GM12878 (cell line): ENCODE data around the gene ZNF81. TPM values are rescaled to one million over a fixed set of nuclear protein-coding genes. Genes with fewer than 3 reads are reported as not detected.

Experiments
- ATAC-seq: fragments of 200-7000 bp; cut with Tn5 transposase; 3 replicates; pipeline ENCODE4 v1.9.1; 2020; ENCODE audit warnings: mild to moderate bottlenecking, moderate library complexity
- BruUV-seq: library from RNA; stranded (reverse); fragments of 400-500 nt; replicated peaks from 2 replicates; lab custom pipeline; 2021; lab: Mats Ljungman, UMichigan
- CTCF ChIA-PET: fragments of 300-600 bp; sonication (Branson Sonifier 250); formaldehyde crosslinking; extraction: SDS; loops from one replicate; lab custom pipeline; 2021; ENCODE audit warnings: inconsistent platforms; lab: Yijun Ruan, JAX
- POLR2A ChIA-PET: fragments of 350-600 bp; formaldehyde crosslinking; extraction: SDS; loops from one replicate; lab custom pipeline; 2021; ENCODE audit warnings: inconsistent platforms; lab: Charles Lee
- RAD21 ChIA-PET: fragments of 300-600 bp; sonication (Branson Sonifier 250); formaldehyde crosslinking; loops from one replicate; lab custom pipeline; 2023; ENCODE audit warnings: antibody characterized with exemption; ENCODE audit not compliant: unreplicated experiment; lab: Charles Lee
- SMC1A ChIA-PET: fragments of 300-600 bp; sonication (Branson Sonifier 250); formaldehyde crosslinking; loops from one replicate; lab custom pipeline; 2023; ENCODE audit not compliant: unreplicated experiment, uncharacterized antibody; lab: Charles Lee
- DNase-seq: peaks from one replicate; pipeline ENCODE4 v3.0.0-alpha.2; 2011; ENCODE audit warnings: low read depth, low spot score
- FAIRE-seq: peaks from 3 replicates; lab custom pipeline; 2011; peaks lifted over from hg19 to GRCh38; lab: Jason Lieb, UNC
- H2AFZ ChIP-seq: 2 replicates; pipeline ENCODE4 v1.6.0; 2011; ENCODE audit warnings: low read depth, low read length, control low read depth; ENCODE audit not compliant: control insufficient read depth
- H3K27ac ChIP-seq: 2 replicates; pipeline ENCODE4 v1.5.1; 2011; ENCODE audit warnings: control low read depth; ENCODE audit not compliant: control insufficient read depth, insufficient read depth
- H3K27me3 ChIP-seq, 2 experiments: replicated peaks in 1 of 2; 2 replicates each; pipeline versions ENCODE4 v1.6.0 to v1.6.1; 2011; ENCODE audit warnings: low read length in 1 of 2; ENCODE audit not compliant: control insufficient read depth in 2 of 2, insufficient read depth in 2 of 2
- H3K36me3 ChIP-seq, 2 experiments: 2 replicates each; pipeline ENCODE4 v1.5.1; 2011; ENCODE audit warnings: low read length in 1 of 2; ENCODE audit not compliant: control insufficient read depth in 2 of 2, insufficient read depth in 2 of 2
- H3K4me1 ChIP-seq: 2 replicates; pipeline ENCODE4 v1.6.1; 2011; ENCODE audit warnings: mild to moderate bottlenecking, low read length, moderate library complexity, mixed read lengths; ENCODE audit not compliant: control insufficient read depth, insufficient read depth
- H3K4me2 ChIP-seq: 2 replicates; pipeline ENCODE4 v1.6.0; 2011; ENCODE audit warnings: control low read depth; ENCODE audit not compliant: control insufficient read depth, insufficient read depth
- H3K4me3 ChIP-seq: fragments of 200-600 bp; sonication (generic); 2 replicates; pipeline ENCODE4 v1.5.1; 2016
- H3K79me2 ChIP-seq: 2 replicates; pipeline ENCODE4 v1.6.0; 2011; ENCODE audit warnings: low read length; ENCODE audit not compliant: control insufficient read depth, insufficient read depth
- H3K9ac ChIP-seq: 2 replicates; pipeline ENCODE4 v1.8.0; 2011; ENCODE audit warnings: low read length, control low read depth, mixed read lengths; ENCODE audit not compliant: control insufficient read depth, insufficient read depth
- H3K9me3 ChIP-seq: replicated peaks from 3 replicates; pipeline ENCODE4 v1.5.1; 2011; ENCODE audit warnings: mild to moderate bottlenecking, low read length; ENCODE audit not compliant: control insufficient read depth, insufficient read depth
- H4K20me1 ChIP-seq: 2 replicates; pipeline ENCODE4 v1.6.0; 2011; ENCODE audit not compliant: control insufficient read depth, insufficient read depth
- BRCA1 ChIP-seq: IDR thresholded peaks from 2 replicates; pipeline ENCODE4 v1.6.1; 2011; ENCODE audit warnings: low read depth, low read length, improper control_type of control experiment
- CREM ChIP-seq: IDR thresholded peaks from 2 replicates; pipeline ENCODE4 v1.6.1; 2014; ENCODE audit warnings: antibody characterized with exemption, low read depth
- ELK1 ChIP-seq: IDR thresholded peaks from 2 replicates; pipeline ENCODE4 v1.6.1; 2012; ENCODE audit warnings: low read depth, low read length, improper control_type of control experiment
- HDGF ChIP-seq: fragments of 450-650 bp; IDR thresholded peaks from 2 replicates; pipeline ENCODE4 v1.6.1; 2016; ENCODE audit warnings: antibody characterized with exemption
- IRF3 ChIP-seq: fragments of 450-650 bp; IDR thresholded peaks from 2 replicates; pipeline ENCODE4 v1.6.1; 2014; ENCODE audit warnings: mild to moderate bottlenecking
- LARP7 ChIP-seq: fragments of 450-650 bp; IDR thresholded peaks from 2 replicates; pipeline ENCODE4 v1.6.1; 2017; ENCODE audit warnings: mild to moderate bottlenecking
- MTA3 ChIP-seq: IDR thresholded peaks from 2 replicates; pipeline ENCODE4 v1.6.1; 2012; ENCODE audit warnings: low read length, inconsistent platforms, borderline replicate concordance
- NFXL1 ChIP-seq: fragments of 450-650 bp; IDR thresholded peaks from 2 replicates; pipeline ENCODE4 v1.6.1; 2017; ENCODE audit warnings: antibody characterized with exemption, mild to moderate bottlenecking, borderline replicate concordance
- NR2C2 ChIP-seq: IDR thresholded peaks from 2 replicates; pipeline ENCODE4 v1.6.1; 2011; ENCODE audit warnings: borderline replicate concordance, low read depth; ENCODE audit not compliant: control insufficient read depth, insufficient read length
- PAX5 ChIP-seq: IDR thresholded peaks from 2 replicates; pipeline ENCODE4 v1.6.1; 2011; ENCODE audit warnings: low read depth, low read length, borderline replicate concordance
- POLR2A ChIP-seq: IDR thresholded peaks from 2 replicates; pipeline ENCODE4 v1.6.1; 2011; ENCODE audit warnings: low read depth, mild to moderate bottlenecking, low read length
- RELB ChIP-seq: fragments of 450-650 bp; IDR thresholded peaks from 2 replicates; pipeline ENCODE4 v1.6.1; 2017; ENCODE audit warnings: low read depth, mild to moderate bottlenecking, moderate library complexity
- TAF1 ChIP-seq: IDR thresholded peaks from 2 replicates; pipeline ENCODE4 v1.6.1; 2011; ENCODE audit warnings: mild to moderate bottlenecking, low read depth, low read length, borderline replicate concordance
- ZBED1 ChIP-seq: IDR thresholded peaks from 2 replicates; pipeline ENCODE4 v1.6.1; 2016; ENCODE audit warnings: borderline replicate concordance
- ZBTB33 ChIP-seq: fragments of 450-650 bp; IDR thresholded peaks from 2 replicates; pipeline ENCODE4 v1.6.1; 2017; ENCODE audit warnings: mild to moderate bottlenecking
- ZNF207 ChIP-seq: fragments of 450-650 bp; IDR thresholded peaks from 2 replicates; pipeline ENCODE4 v1.6.1; 2014; ENCODE audit warnings: antibody characterized with exemption, mild to moderate bottlenecking, borderline replicate concordance
- ZNF217 ChIP-seq: fragments of 450-650 bp; IDR thresholded peaks from 2 replicates; pipeline ENCODE4 v1.6.1; 2017; ENCODE audit warnings: antibody characterized with exemption, mild to moderate bottlenecking
- WGBS: methylation state at CpG from one replicate; pipeline ENCODE4 v1.1.6; 2016; ENCODE audit warnings: low lambda C conversion rate; ENCODE audit not compliant: insufficient replicate concordance, insufficient coverage; ENCODE audit errors: missing lambda C conversion rate; 5-methylcytosine and 5-hydroxymethylcytosine counted together
- in situ Hi-C: fragments of 300-500 bp; cut with MboI; formaldehyde crosslinking; loops from 9 replicates; pipeline ENCODE4 v1.14.3; 2018; ENCODE audit warnings: mixed read lengths
- intact Hi-C: fragments of 100-400 bp; cut with micrococcal nuclease; formaldehyde crosslinking; loops from one replicate; pipeline ENCODE4 v1.14.2; 2022; ENCODE audit not compliant: unreplicated experiment
- polyA plus RNA-seq, 11 experiments: library from polyadenylated mRNA; depleted of rRNA in 4 of 11; unstranded in 6 of 11; stranded (reverse) in 5 of 11; fragments of >200 nt; fragmentation: Nextera tagmentation in 4 of 11; fragmentation: Illumina TruSeq in 1 of 11; extraction: Ambion mirVana in 4 of 11; extraction: Trizol in 1 of 11; gene quantifications; 1 replicate in 1 of 11; 2 replicates in 10 of 11; pipeline versions ENCODE4 v1.2.1 to v1.2.3, GENCODE V29; 2011 to 2016; ENCODE audit warnings: inconsistent platforms in 2 of 11, missing spikeins in 2 of 11, low read depth in 1 of 11
- total RNA-seq, 4 experiments: library from RNA; depleted of rRNA in 3 of 4; stranded (reverse); fragments of >200 nt in 3 of 4; fragmentation: Illumina TruSeq in 1 of 4; extraction: Trizol in 1 of 4; gene quantifications; 2 replicates each; pipeline versions ENCODE4 v1.2.1 to v1.2.3, GENCODE V29; 2013 to 2021

The ZNF81 gene
- total and polyA plus RNA-seq, 10 of the 15 experiments (the other 5 are each of a cell fraction or from before 2014, with no cell fraction given): 3.4 to 7.2 (median 4.4) TPM

GRCh38 chrX:47863187-47863586, 26.5 kb downstream of the ZNF81 start:
- Histone ChIP-seq H3K27me3 (no peaks in the 10 kb centered on the region), H3K9ac (no peak overlapping the region), H3K4me3 (no peak overlapping the region), H3K4me1 (no peaks in the 10 kb centered on the region), H3K79me2 (no peaks in the 10 kb centered on the region), H4K20me1 (no peaks in the 10 kb centered on the region), H3K9me3 (no peaks in the 10 kb centered on the region), H3K27ac (no peak overlapping the region), H3K36me3 (no peaks in the 10 kb centered on the region; a peak in 1 of 4 replicates), H2AFZ (no peak overlapping the region), H3K4me2 (no peak overlapping the region)
- ChIA-PET CTCF (interaction anchor here (2.5 kb wide), 1 partner anchor 10 kb away, joined by 12 read pairs; no protein-coding TSS in a partner anchor), POLR2A (no interaction called here), SMC1A (no interaction called here), RAD21 (no interaction called here)
- in situ Hi-C loops (no loop called here), intact Hi-C loops (no loop called here)
- DNase-seq (no peak), ATAC-seq (no peak), FAIRE-seq (no peak)
- no TSS peak for BruUV-seq
- TF ChIP-seq LARP7 (no peak), RELB (no peak), ZNF217 (no peak), MTA3 (no peak), ELK1 (no peak), HDGF (no peak), ZBED1 (no peak), PAX5 (no peak), ZNF207 (no peak), TAF1 (no peak), CREM (no peak), ZBTB33 (no peak), BRCA1 (no peak), NFXL1 (no peak), NR2C2 (no peak), POLR2A (no peak), IRF3 (no peak)
- 48% methylated on average over 2 of the region's 2 CpGs for WGBS
